22Rv1 (cell line): Measurements from ENCODE around the gene TRAIP.

Experiments
- H3K27ac ChIP-seq: fragments of 450-650 bp; 2 replicates; pipeline ENCODE4 v1.5.1; 2017
- CTCF ChIP-seq: fragments of 450-650 bp; IDR thresholded peaks from 2 replicates; pipeline ENCODE4 v1.5.1; 2017; ENCODE audit warnings: mild to moderate bottlenecking
- ZFX ChIP-seq: fragments of 450-650 bp; IDR thresholded peaks from 2 replicates; pipeline ENCODE4 v1.6.1; 2017; ENCODE audit warnings: antibody characterized with exemption, borderline replicate concordance

Gene TRAIP

GRCh38 chr3:49899815-49900214, 43.5 kb upstream of the TRAIP start:
- TF ChIP-seq CTCF (peak; percentile 15; the same call in 1 of the 2 replicates), ZFX (no peak)
- no peak overlapping the region for H3K27ac ChIP-seq

GRCh38 chr3:49898991-49899390, 42.6 kb upstream of the TRAIP start:
- TF ChIP-seq ZFX (no peak), CTCF (no peak)
- H3K27ac ChIP-seq: no peak overlapping the region

GRCh38 chr3:49896345-49896744, 40.0 kb upstream of the TRAIP start:
- TF ChIP-seq CTCF: no peak
- TF ChIP-seq ZFX: no peak
- no peak overlapping the region for H3K27ac ChIP-seq

DNA sequence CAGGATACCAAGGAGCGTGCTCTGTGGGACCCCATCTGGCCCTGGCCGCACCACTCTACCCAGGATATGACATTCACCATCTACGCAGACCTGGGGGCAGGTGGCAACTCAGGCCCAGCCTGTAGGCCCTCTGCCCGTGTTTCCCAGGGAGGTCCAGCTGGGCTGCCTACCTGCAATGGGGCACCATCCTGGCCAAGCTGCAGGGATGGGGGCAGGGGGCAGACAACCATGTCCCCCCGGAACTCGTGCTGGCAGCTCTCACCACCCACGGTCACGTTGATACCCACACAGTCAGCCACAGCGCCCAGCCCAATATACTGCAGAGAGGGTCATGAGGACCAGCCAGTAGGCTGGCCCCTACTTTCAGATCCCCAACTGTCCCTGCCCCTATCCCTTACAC, 39.4 kb upstream of the TRAIP start:
- H3K27ac ChIP-seq: no peak overlapping the region
- TF ChIP-seq CTCF (no peak), ZFX (no peak)

DNA sequence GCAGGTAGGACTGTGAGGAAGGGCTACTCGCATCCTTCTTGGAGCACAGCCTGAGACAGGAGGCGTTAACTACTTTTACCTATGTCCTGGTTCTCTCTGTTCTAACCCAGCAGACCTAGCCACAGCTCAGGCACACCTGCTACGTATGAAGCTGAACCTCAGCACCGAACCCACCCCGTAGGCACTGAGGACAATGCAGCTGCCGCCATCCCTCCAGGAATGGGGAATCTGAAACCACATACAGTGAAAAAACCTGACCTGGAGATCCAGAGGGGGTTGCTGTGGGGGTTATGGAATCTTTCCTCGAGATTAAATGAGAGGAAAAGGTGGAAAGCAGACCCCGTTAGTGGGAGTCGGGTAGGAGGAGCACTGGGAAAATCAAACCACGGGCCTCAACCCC, 32.9 kb upstream of the TRAIP start:
- TF ChIP-seq ZFX (no peak), CTCF (no peak)

GRCh38 chr3:49886922-49887265, 30.5 kb upstream of the TRAIP start:
- TF ChIP-seq CTCF (no peak), ZFX (no peak)
- no peak overlapping the region for H3K27ac ChIP-seq

More for the DNA sequence above, 32.9 kb upstream of the TRAIP start:
- no peak overlapping the region for H3K27ac ChIP-seq

- no peak for TF ChIP-seq CTCF
- TF ChIP-seq ZFX: no peak
- H3K27ac ChIP-seq: no peak overlapping the region
These were observed 27.6 kb upstream of the TRAIP start for GRCh38 chr3:49883998-49884397.
